NT2/D1 (cell line): ENCODE measurements around the gene RAB13.
"Not testable (repeated sequence)": the region's sequence is repeated elsewhere in the genome, so short reads cannot be mapped to it uniquely, and the experiment has no call there.

ENCODE experiments used
- DNase-seq: peaks from one replicate; pipeline ENCODE4 v3.0.0-alpha.2; 2011; ENCODE audit warnings: low read depth, low spot score
- H3K27me3 ChIP-seq: 2 replicates; pipeline ENCODE4 v1.6.0; 2011; ENCODE audit warnings: mild to moderate bottlenecking; ENCODE audit not compliant: insufficient read length, insufficient read depth
- H3K36me3 ChIP-seq: 2 replicates; pipeline ENCODE4 v1.6.1; 2011; ENCODE audit warnings: mild to moderate bottlenecking, low read length, mixed read lengths; ENCODE audit not compliant: insufficient read depth, insufficient read length
- H3K4me1 ChIP-seq: 2 replicates; pipeline ENCODE4 v1.5.1; 2011; ENCODE audit not compliant: insufficient read depth, insufficient read length
- H3K4me3 ChIP-seq: 2 replicates; pipeline ENCODE4 v1.5.1; 2011; ENCODE audit warnings: low read depth; ENCODE audit not compliant: insufficient read length
- H3K9ac ChIP-seq: 2 replicates; pipeline ENCODE4 v1.6.0; 2011; ENCODE audit warnings: low read depth; ENCODE audit not compliant: insufficient read length
- H3K9me3 ChIP-seq: 2 replicates; pipeline ENCODE4 v1.5.1; 2011; ENCODE audit warnings: mild to moderate bottlenecking, low read length; ENCODE audit not compliant: insufficient read depth
- SUZ12 ChIP-seq: IDR thresholded peaks from 2 replicates; pipeline ENCODE4 v1.6.1; 2011; ENCODE audit not compliant: insufficient read length, insufficient read depth; ENCODE audit errors: extremely low read depth
- YY1 ChIP-seq: IDR thresholded peaks from 2 replicates; pipeline ENCODE4 v1.6.1; 2011; ENCODE audit not compliant: insufficient read length, insufficient read depth
- ZNF274 ChIP-seq: IDR thresholded peaks from 2 replicates; pipeline ENCODE4 v1.6.1; 2011; ENCODE audit warnings: mild to moderate bottlenecking, low read depth, low read length

Gene RAB13

GRCh38 chr1:153987621-153988020 lies 1.5 kb upstream of the RAB13 start:
- H3K4me3 ChIP-seq, result no peak overlapping the region

DNA sequence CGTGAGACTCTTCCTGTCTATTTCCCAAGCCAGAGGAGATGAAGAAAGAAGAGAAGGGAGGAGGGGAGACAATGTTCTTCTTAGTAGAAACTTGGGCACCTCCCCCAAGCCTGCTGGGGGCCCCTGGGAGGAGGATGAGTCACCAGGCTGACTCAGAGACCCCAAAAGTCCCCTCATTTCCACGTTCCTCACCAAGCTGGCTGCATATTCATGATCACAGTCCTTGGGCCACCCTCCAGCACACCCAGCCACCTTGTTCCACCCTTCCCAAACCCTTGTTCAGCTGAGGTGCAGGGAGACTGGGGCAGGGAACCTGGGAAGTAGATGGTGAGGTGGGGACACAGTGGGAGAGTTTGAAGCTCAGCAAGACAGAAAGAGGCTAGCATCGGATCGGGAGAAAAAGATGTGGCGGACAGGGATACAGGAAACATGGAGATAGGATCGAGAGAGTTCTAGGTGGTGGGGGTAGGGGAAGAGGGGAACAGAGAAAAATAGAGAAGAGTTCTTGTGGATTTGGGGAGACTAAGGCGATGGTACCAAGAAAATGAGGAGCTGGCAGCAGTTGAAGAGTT lies 712 bp downstream of the RAB13 start:
- Histone ChIP-seq H3K27me3 (no peaks in the 10 kb centered on the region), H3K4me3 (peak overlapping the region; percentile 91), H3K9me3 (no peaks in the 10 kb centered on the region), H3K9ac (peak overlapping the region; percentile 86), H3K4me1 (no peaks in the 10 kb centered on the region), H3K36me3 (peaks cover 42% of the 10 kb centered on the region)
- TF ChIP-seq SUZ12, result no peak
- TF ChIP-seq ZNF274, result no peak
- TF ChIP-seq YY1, result no peak
- no peak for DNase-seq

More at GRCh38 chr1:153987621-153988020, 1.5 kb upstream of the RAB13 start:
- Histone ChIP-seq H3K36me3 (peaks cover 39% of the 10 kb centered on the region), H3K9ac (no peak overlapping the region), H3K9me3 (no peaks in the 10 kb centered on the region), H3K27me3 (no peaks in the 10 kb centered on the region), H3K4me1 (no peaks in the 10 kb centered on the region)
- DNase-seq, result no peak
- TF ChIP-seq SUZ12, result no peak
- no peak for TF ChIP-seq YY1
- no peak for TF ChIP-seq ZNF274

GRCh38 chr1:153984123-153984894 lies 1.8 kb downstream of the RAB13 start:
- Histone ChIP-seq H3K9ac (peak overlapping the region; percentile 86), H3K9me3 (no peaks in the 10 kb centered on the region), H3K27me3 (no peaks in the 10 kb centered on the region), H3K36me3 (peaks cover 50% of the 10 kb centered on the region), H3K4me1 (no peaks in the 10 kb centered on the region), H3K4me3 (peak overlapping the region; percentile 91)
- DNase-seq, result no peak
- TF ChIP-seq SUZ12 (no peak), YY1 (no peak), ZNF274 (no peak)

DNA sequence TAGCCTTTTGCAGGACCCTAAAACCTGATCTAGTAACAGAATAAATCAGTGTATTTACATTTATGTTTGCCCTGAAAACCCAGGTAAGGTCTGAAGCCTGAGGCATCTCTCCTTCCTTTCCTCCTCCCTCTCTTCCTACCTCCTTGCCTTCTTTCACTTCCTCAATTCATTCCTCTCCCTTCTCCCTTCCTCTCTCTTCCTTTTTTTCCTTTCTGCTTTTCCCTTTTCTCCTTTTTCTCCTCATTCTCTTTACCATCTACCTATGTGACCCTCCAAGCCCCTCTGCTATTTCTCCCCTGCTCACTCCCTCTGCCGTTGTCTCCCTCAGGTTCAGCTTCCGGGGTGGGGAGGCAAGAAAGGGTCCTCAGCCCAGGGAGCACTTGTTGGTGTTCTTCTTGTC lies 4.4 kb downstream of the RAB13 start:
- peaks cover 58% of the 10 kb centered on the region for H3K36me3 ChIP-seq
- H3K9ac ChIP-seq, H3K4me1 ChIP-seq, H3K4me3 ChIP-seq, H3K27me3 ChIP-seq, DNase-seq, H3K9me3 ChIP-seq: not testable (repeated sequence)

DNA sequence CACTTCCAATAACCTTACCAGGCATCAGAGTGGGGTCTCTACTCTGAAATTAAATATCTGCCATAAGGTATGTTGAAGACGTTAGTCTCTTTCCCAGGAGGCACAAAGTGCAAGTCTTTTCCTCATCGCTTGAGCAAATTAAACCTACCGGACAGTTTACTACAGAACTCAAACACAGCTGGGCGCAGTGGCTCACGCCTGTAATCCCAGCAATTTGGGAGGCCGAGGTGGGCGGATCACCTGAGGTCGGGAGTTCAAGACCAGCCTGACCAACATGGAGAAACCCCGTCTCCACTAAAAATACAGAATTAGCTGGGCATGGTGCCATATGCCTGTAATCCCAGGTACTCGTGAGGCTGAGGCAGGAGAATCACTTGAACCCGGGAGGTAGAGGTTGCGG lies 7.0 kb downstream of the RAB13 start:
- H3K27me3 ChIP-seq, H3K9me3 ChIP-seq, DNase-seq, H3K4me3 ChIP-seq, H3K9ac ChIP-seq, H3K4me1 ChIP-seq: not testable (repeated sequence)
- H3K36me3 ChIP-seq, result peaks cover 69% of the 10 kb centered on the region

GRCh38 chr1:153978274-153978909 lies 7.7 kb downstream of the RAB13 start:
- H3K36me3 ChIP-seq, result peaks cover 71% of the 10 kb centered on the region

More at GRCh38 chr1:153978274-153978909, 7.7 kb downstream of the RAB13 start:
- Histone ChIP-seq H3K27me3 (no peaks in the 10 kb centered on the region), H3K4me3 (peak overlapping the region; percentile 81), H3K9me3 (no peaks in the 10 kb centered on the region), H3K4me1 (no peaks in the 10 kb centered on the region), H3K9ac (peak overlapping the region; percentile 84)
- DNase-seq, result no peak
- TF ChIP-seq YY1 (no peak), ZNF274 (no peak), SUZ12 (no peak)
